ENCODE data around the gene SLC9A9. TPM values are rescaled to one million over a fixed set of nuclear protein-coding genes. Genes with fewer than 3 reads are reported as not detected.

The SLC9A9 gene
- polyA plus RNA-seq, 1 donor (not counting 4 experiments of a cell fraction or from before 2014, with no cell fraction given), result 5.2 TPM

GRCh38 chr3:143363276-143363675, 485.0 kb downstream of the SLC9A9 start:
- Histone ChIP-seq H3K4me3 (ENCODE audit: control insufficient read depth in 2 of 3, extremely low read depth in 1 of 3, insufficient read depth in 2 of 3, low read depth in 1 of 3, low read length in 3 of 3) (no peak overlapping the region), H2AFZ (ENCODE audit: control insufficient read depth, low read length) (no peak overlapping the region), H3K4me2 (ENCODE audit: control insufficient read depth, extremely low read depth, insufficient read depth, low read depth, low read length) (no peak overlapping the region), H3K27ac (ENCODE audit: control insufficient read depth, insufficient read depth, low read length) (no peak overlapping the region), H3K36me3 (ENCODE audit: control insufficient read depth in 2 of 2, extremely low read depth in 1 of 2, insufficient read depth in 2 of 2, low read length in 2 of 2) (no peaks in the 10 kb centered on the region), H3K9me1 (ENCODE audit: control insufficient read depth, extremely low read depth, insufficient read depth, low read length) (no peaks in the 10 kb centered on the region), H4K20me1 (ENCODE audit: control insufficient read depth, extremely low read depth, insufficient read depth, low read length) (no peaks in the 10 kb centered on the region), H3K27me3 (ENCODE audit: control insufficient read depth, extremely low read depth, insufficient read depth, low read length) (no peaks in the 10 kb centered on the region), H3K4me1 (ENCODE audit: control insufficient read depth, extremely low read depth, insufficient read depth, low read length) (no peaks in the 10 kb centered on the region), H3K79me2 (ENCODE audit: control insufficient read depth, insufficient read depth, low read length) (no peaks in the 10 kb centered on the region), H3K9ac (ENCODE audit: control insufficient read depth, extremely low read depth, insufficient read depth, low read length) (no peak overlapping the region), H3K9me3 (ENCODE audit: control insufficient read depth, low read depth, low read length) (no peaks in the 10 kb centered on the region)
- DNase-seq (ENCODE audit: low read depth, low spot score), result no peak
- FAIRE-seq, result no peak
- dilution Hi-C loops (cut with MboI; ENCODE audit: extremely low pct_ligation_motif_present, low sequenced_read_pairs), result no loop called here
- TF ChIP-seq EZH2 (IDR thresholded peaks at IDR 0.05; ENCODE audit: low read length) (no peak), CTCF (optimal IDR thresholded peaks at IDR 0.05 in 1 of 3, IDR thresholded peaks at IDR 0.05 in 1 of 3, conservative IDR thresholded peaks at IDR 0.05 in 1 of 3; ENCODE audit: extremely low read depth in 1 of 3, insufficient read depth in 2 of 3, low read length in 3 of 3) (no peak)

GRCh38 chr3:143362115-143362991, 485.9 kb downstream of the SLC9A9 start:
- H3K36me3 ChIP-seq (ENCODE audit: control insufficient read depth in 2 of 2, extremely low read depth in 1 of 2, insufficient read depth in 2 of 2, low read length in 2 of 2), result no peaks in the 10 kb centered on the region
- FAIRE-seq (no peak), DNase-seq (ENCODE audit: low read depth, low spot score) (no peak)
- no peaks in the 10 kb centered on the region for H3K4me1 ChIP-seq (ENCODE audit: control insufficient read depth, extremely low read depth, insufficient read depth, low read length)
- no peak overlapping the region for H3K4me2 ChIP-seq (ENCODE audit: control insufficient read depth, extremely low read depth, insufficient read depth, low read depth, low read length)
- TF ChIP-seq EZH2 (IDR thresholded peaks at IDR 0.05; ENCODE audit: low read length), result no peak
- no peak overlapping the region for H2AFZ ChIP-seq (ENCODE audit: control insufficient read depth, low read length)
- H4K20me1 ChIP-seq (ENCODE audit: control insufficient read depth, extremely low read depth, insufficient read depth, low read length), result no peaks in the 10 kb centered on the region
- no peaks in the 10 kb centered on the region for H3K79me2 ChIP-seq (ENCODE audit: control insufficient read depth, insufficient read depth, low read length)
- no peaks in the 10 kb centered on the region for H3K9me1 ChIP-seq (ENCODE audit: control insufficient read depth, extremely low read depth, insufficient read depth, low read length)
- H3K9ac ChIP-seq (ENCODE audit: control insufficient read depth, extremely low read depth, insufficient read depth, low read length), result no peak overlapping the region
- H3K27ac ChIP-seq (ENCODE audit: control insufficient read depth, insufficient read depth, low read length), result no peak overlapping the region
- H3K9me3 ChIP-seq (ENCODE audit: control insufficient read depth, low read depth, low read length), result no peaks in the 10 kb centered on the region
- dilution Hi-C loops (cut with MboI; ENCODE audit: extremely low pct_ligation_motif_present, low sequenced_read_pairs), result no loop called here
- H3K27me3 ChIP-seq (ENCODE audit: control insufficient read depth, extremely low read depth, insufficient read depth, low read length), result no peaks in the 10 kb centered on the region
- H3K4me3 ChIP-seq (ENCODE audit: control insufficient read depth in 2 of 3, extremely low read depth in 1 of 3, insufficient read depth in 2 of 3, low read depth in 1 of 3, low read length in 3 of 3), result no peak overlapping the region

All from keratinocyte (primary cell).